GM19351 (cell line): ENCODE measurements around the gene NDUFB5.
A peak's percentile ranks its signal among the peaks of the same experiment; 100 is the strongest.

ENCODE experiments used
- ATAC-seq: cut with Tn5 transposase; IDR thresholded peaks from one replicate; pipeline ENCODE4 v1.9.1; 2021; ENCODE audit warnings: mild to moderate bottlenecking, moderate library complexity; ENCODE audit not compliant: unreplicated experiment

Gene NDUFB5

DNA sequence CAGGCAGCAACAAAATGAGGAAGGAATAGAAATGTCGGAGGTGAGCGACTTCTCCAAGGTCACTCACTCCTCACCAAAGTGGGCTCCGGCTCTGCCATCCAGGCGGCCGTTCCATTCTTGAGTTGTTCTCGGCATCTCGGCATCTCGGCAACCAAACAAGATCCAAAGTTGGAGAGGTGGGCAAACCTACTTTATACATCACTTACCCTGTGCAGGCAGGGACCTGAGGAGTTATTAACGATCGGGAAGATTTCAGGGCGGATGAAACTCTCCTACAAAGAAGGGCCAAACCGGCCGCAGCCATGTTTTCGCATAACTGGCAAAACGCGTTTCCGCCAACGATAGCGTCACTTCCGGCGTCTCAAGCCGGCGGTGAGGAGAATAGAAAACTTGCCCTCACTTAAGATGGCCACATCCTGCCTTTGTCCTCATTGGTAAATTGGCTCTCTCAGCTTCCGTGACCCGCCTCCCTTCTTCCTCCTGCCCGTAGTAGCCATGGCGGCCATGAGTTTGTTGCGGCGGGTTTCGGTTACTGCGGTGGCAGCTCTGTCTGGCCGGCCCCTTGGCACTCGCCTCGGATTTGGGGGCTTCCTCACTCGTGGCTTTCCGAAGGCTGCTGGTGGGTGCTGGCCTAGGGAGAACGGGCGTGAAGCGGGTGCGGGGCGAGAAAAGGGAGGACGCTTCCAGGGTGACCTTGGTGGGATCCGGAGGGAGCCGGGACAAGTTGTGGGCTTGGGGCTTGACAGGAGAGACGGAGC, at the start of gene NDUFB5, which contains the start of gene MRPL47:
NDUFB5 (plus strand) TSS at position 474 of the 758 bp plus-strand sequence; CDS start at position 496, 22 bp downstream.
MRPL47 (minus strand) TSS at position 318 of the 758 bp plus-strand sequence; CDS start at position 304, 14 bp downstream.
- peak; percentile 88 for ATAC-seq

DNA sequence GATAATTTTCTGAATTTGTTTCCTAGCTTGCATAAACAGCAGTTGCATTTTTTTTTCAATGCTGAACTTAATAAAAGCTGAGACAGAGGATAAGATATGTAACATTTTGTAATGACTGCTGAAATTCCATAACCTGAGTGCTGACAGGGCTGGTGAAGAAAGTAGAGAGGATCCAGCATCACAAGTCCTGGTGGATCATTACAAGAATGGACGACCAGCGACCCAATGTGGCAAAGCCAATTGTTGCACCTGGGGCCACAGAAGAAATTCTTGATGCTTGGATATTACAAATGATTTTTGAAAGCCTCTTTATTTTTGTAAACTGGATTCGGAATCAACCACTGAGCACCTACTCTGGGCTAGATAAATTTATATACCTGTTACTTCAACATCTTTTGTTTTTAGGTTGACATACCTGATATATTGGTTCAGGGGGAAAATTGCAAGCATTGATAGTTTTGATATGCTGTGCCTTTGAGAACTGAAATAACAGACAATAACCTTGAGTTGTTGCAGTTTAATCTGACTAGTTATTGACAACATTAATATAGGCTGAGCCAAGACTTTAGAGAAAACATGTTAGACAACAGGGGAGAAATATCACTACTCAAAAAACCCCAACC, 45.7 kb upstream of the NDUFB5 start:
- ATAC-seq, result no peak

DNA sequence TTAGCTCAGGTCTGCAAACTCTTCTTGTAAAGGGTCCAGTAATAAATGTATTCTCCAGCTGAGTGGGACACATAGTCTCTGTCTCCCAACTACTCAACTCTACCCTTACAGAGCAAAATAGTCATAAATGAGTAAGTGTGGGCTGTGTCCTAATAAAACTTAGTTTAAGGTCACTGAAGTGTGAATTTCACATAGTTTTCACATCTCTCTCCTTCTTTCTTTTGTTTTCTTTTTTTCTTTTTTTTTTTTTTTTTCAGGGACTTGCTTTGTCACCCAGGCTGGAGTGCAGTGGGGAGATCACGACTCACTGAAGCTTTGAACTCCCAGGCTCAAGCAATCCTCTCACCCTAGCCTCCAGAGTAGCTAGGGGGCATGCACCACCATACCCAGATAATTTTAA, 43.8 kb upstream of the NDUFB5 start:
- ATAC-seq, result no peak

DNA sequence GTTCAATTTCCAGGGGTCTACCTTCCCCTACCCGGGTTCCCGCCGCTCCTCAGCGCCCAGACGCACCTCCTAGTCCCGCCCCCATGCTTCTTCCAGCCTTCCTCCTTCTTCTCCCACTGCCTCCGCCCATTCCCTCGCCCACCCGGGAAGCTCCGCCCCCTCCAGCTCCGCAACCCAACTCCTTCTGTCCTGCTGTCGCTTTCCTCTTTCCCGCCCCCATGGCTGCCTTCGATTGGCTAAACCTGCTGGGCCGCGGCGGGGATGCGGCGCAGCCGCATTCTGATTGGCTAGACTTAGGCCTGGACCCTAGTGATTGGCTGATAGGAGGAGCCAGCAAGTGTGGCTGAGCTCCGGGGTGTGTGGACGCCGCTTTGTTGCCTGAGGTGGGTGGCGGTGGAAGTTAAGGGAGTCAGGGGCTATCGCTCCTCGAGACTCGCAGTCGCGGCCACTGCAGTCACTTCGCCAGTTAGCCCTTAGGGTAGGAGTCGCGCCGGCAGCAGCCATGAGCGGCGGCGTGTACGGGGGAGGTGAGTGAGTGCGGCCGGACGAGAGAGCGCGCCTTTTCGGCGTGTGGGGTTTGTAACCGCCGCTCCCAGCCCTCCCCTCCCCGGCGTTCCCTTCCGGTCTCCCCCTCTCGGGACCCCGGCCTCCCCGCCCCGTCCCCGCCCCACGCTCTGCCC, 41.9 kb upstream of the NDUFB5 start, which contains the start of gene ACTL6A:
ACTL6A (plus strand) TSS at position 336 of the 680 bp plus-strand sequence; CDS start at position 503, 167 bp downstream.
- ATAC-seq, result peak; percentile 89

DNA sequence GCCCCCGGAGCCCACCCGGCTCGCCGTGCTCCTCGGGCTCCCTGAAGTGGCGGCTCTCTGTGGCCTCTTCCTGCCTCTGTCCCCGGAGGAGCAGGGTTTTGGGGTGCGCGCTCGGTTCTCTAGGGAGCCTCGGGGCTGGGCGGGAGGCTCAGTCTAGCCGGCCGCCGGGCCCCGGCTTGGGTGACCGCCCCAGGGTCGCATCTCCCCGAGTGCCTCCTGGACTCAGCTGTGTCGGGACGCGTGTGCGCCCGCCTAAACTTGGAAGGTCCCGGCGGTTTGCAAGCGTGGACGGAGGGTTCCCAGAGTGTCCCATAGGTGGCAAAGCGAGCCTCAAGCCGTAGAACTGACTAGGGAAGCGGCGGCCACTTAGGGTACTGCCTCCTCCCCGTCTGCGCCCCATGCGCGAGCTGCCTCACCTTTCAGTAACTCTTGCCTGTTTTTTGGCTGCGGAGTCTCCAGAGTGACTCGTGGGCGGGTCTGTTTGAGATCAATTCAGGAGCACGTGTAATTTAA, 41.3 kb upstream of the NDUFB5 start:
- peak; percentile 49 for ATAC-seq

DNA sequence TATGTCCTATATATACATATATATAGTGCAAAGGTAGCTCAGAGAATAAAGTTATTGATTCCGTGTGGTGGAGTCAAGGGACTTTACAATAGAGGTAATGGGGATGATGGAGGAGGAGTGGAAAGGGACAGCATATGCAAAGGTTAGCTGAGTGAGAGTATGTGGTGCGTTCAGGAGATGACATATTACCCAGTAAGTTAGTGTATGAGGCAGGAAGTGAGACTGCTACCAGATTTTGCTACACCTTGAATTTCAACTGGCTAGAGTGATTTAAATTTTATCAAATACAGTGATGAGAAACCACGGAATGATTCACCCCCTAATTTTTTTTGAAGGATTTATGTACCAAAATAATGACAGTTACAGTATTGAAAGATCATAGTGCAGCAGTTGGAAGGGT, 39.1 kb upstream of the NDUFB5 start:
- ATAC-seq, result peak; percentile 24

DNA sequence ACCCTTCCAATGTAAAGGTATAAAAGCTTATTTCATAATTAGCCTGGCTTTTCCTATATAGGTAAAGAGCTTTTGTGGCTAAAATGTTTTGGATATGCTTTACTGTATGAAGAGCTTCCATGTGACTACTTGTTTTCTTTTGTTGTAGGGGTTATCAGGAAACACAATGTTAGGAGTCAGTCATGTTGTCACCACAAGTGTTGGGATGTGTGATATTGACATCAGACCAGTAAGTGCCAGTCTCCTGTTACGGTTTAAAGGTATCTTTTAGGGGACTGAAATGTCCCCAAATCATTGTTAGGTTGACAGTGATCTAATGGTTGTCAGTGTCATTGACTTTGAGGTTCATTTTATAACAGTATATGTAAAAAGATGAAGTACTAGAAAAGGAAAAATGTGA, 23.6 kb upstream of the NDUFB5 start:
- no peak for ATAC-seq

DNA sequence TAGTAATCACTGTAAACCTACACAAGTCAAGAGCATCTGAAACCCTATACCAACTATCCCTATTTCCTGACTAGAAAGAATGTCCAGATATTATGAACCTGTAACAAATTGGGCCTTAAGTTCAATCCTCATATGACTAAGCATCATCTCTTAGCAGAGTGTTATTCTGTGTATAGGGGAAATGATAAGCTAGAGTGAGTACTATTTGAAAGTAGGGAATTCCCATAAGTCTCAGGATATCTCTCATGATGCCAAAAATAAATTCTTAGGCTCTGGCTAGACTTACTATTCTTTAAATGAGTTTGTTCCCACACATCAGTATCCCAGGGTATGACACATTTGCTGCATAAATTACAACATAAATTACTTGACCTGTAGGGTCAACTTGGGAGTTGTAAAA, 15.5 kb upstream of the NDUFB5 start:
- no peak for ATAC-seq

DNA sequence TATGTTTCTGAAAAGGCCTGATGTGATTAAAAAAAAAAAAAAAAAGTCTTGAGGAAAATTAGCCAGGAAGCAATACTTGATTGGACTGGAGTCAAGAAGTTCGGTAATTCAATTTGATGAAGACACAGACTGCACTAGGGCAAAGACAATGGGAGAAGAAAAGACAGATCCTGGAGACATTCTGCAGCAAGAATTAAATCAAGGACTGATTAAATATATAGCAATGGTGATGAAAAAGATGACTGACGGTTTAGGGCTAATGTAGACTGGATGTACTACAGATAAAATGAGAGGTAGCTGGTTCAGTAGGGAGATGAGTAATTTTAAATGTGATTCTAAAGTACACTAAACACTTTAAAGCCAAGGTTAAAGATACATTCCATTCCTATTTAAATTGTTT, 13.9 kb upstream of the NDUFB5 start:
- no peak for ATAC-seq

DNA sequence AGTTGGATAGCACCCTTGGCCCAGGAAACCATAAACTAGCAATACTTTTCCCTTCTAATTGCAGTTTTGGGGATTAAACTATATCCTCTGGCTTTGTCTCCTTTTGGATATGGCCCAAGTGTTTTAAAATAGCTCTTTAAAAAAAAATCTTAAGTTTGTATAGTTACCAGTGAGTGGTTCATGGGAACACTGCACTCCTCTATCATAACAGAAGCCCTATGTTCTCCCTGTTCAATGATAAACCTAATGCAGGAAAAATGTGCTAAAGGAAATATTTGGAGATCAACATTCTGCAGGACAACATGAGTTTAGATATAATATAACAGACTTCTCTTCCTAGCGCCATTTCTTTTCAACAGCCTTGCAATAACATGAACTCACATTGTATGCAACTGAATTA, 13.3 kb upstream of the NDUFB5 start:
- ATAC-seq, result no peak

DNA sequence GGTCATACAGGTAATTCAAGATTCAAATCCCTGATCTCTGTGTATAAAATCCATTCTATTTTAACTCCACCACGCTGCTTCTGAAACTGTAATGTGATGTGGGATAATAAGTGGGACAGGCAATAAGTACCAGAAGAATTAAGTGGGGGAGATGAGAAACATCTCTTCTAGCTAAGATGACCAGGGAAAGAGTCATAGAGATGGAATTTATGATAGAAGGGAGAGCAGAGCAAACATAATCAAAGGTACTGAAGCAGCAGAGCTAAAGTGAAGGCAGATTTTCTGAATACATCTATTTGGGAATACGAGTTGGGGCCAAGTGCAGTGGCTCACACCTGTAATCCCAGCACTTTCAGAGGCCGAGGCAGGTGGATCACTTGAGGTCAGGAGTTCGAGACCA, 5.1 kb upstream of the NDUFB5 start:
- ATAC-seq, result no peak

DNA sequence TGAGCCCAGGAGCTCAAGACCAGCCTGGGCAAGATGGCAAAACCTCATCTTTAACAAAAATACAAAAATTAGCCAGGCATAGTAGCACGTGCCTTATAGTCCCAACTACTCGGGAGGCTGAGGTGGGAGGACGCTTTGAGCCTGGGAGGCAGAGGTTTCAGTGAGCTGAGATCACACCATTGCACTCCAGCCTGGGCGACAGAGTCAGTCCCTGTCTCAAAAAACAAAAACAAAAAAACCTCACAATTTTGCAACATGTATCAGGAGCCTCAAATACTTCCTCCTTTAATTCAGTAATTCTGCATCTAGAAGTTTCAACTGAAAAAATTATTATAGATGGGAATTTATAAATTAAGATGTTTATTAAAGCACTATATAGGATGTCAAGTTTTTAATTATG, 1.3 kb upstream of the NDUFB5 start:
- no peak for ATAC-seq

DNA sequence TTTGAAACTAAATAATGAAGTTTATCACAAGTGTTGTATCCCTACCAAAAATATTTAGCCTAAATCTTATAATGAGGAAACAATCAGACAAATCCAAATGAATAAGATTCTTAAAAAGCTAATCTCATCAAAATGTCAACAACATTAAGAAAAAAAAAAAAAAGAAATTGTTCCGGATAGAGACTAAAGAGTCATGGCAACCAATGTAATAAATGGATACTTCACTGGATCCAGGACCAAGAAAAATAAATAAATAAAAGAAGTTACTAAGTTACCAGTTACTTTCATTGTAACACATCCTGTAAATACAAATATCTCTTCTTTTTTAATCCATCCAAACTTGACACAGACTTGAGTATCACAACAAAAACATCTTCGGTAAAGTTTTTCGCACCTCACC, 763 bp upstream of the NDUFB5 start:
- ATAC-seq, result no peak

DNA sequence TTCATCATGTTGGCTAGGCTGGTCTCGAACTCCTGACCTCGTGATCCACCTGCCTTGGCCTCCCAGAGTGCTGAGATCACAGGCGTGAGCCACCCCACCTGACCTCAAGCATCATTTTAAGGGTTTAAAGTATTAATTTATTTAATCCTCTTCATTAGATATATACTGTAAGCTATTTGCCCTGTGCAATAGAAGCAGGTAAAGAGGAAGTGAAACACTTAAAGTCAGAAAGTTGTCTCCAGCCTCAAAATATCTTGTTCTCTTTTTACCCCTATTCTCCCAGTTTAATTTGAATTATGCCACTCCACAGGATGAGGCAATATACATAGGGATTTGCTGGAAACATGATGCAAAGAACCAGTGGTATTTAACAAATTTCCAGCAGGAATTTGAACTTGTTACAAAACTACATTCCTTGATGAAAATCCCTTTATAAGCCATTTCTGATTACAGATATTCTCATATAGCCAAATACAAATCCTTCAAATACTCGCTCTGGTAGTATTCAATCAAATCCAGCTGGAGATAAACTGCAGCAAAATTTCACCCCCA, 2.0 kb downstream of the NDUFB5 start:
- ATAC-seq, result peak; percentile 20

DNA sequence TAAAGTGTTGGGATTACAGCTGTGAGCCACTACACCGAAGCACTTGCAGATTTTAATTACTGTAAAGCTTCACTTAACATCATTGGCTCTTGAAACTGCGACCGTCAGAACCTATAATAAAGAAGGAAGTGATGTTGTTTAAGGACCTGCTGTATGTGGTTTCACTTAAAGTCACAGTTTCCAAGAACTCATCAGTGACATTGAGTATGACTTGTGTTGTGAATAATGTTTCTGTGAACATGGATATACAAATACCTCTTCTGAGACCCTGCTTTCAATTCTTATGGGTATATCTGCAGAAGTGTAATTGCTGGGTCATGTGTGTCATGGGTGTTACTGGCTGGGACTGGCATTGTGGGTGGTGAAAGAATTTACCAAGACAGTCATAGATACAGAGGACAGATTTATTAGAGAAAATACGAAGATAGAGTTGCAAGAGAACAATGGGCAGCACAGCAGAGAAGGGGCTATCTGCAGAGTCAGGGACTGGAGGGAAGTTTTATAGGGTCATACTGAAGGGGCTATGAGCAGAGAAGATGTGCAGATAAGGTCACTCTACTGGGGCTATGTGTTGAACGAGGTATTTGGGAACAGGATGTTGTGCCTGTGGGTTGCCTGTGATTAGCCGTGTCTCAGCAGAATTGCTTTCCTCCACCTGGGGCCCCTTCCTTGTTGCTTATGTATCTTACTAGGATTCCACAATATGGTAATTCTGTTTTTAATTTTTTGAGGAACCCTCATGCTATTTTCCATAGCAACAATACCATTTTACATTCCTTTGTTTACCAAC, 4.5 kb downstream of the NDUFB5 start:
- peak; percentile 68 for ATAC-seq

DNA sequence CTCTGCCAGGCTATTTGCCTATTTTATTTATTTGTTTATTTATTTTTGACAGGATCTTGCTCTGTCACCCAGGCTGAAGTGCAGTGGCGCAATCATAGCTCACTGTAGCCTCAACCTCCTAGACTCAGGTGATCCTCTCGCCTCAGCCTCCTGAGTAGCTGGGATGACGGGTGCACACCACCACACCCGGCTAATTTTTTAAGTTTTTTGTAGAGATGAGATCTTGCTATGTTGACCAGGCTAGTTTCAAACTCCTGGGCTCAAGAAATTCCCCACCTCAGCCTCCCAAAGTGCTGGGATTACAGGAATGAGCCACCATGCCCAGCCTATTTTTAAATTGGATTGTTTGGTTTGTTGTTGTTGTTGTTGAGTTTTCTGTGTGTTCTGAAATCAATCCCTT, 5.5 kb downstream of the NDUFB5 start:
- no peak for ATAC-seq

DNA sequence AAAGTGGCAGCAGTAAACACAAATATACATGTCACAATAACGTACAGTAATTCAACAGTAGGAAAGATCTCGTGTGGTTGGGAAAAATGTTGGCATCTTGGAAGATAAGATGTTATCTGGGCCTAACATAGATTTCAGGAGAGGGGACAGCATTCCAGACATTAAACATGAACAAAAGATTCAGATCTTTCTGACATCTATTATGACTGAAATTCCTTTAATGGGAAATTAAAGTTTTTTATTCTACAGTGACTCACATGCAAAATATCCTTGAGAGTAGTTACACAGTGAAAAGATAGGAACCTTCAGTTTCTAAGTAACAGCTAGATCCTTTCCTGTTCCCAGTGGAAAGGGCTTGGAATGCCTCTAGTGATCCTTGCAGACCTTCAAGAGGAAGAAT, 9.2 kb downstream of the NDUFB5 start:
- ATAC-seq, result no peak

DNA sequence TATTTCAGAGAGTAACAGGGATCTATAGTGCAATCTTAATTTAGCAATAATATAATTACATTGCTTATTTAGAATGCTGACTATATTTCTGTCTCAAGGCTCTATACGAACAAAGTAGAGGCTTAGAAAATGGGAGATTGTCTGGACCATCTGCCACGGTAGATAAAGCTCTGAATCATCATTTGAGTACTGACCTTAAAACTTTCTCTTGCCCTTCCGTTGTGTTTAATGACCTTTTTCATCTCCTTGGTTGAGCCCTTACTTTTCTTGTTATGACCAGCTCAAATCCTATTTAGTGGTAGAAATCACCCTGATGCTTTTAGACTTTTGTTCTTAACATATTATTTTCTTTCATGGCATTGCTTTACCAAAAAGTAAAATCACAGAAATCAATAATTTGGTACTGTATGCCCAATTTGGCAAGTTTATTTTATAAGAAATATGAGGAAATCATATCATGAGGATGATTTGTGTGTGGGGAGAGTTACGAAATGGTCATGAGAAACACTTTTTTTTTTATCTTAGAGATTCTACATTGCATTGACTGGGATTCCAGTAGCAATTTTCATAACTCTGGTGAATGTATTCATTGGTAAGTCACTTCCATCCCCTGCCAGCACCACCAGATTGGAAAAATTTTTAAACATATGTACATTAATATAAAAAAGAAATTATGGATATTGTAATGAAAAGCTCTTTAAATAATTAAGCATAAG, 11.0 kb downstream of the NDUFB5 start:
- no peak for ATAC-seq

DNA sequence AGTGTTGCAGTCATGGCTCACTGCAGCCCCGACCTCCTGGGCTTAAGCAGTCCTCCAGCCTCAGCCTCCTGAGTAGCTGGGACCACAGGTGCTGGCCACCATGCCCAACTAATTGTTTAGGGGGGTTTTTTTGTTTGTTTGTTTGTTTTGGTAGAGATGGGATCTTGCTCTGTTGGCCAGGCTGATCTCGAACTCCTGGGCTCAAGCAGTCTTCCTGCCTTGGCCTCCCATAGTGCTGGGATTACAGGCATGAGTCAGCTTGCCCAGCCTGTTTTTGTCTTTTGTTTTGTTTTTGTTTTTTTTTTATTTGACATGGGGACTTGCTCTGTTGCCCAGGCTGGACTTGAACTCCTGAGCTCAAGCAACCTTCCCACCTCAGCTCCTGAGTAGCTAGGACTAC, 17.4 kb downstream of the NDUFB5 start:
- ATAC-seq, result no peak

DNA sequence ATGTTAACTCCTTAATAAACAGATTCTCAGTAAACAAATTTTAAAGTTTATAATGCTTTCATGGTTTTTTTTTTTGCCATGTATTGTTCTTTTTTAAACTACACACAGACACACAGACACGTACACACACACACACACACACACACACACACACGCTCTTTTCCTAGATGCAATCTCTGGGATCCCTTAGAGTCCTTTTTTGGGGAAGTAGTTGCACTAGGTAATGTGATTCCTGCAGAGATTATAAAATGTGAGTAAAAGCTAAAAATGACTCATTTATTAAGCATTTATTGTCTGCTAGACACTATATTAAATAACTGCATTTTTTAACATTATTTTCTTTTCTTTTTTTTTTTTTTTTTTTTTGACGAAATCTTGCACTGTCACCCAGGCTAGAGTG, 19.9 kb downstream of the NDUFB5 start:
- ATAC-seq, result no peak
